ENCODE measurements around the gene BAZ1B. TPM values are rescaled to one million over a fixed set of nuclear protein-coding genes. Genes with fewer than 3 reads are reported as not detected.
"Not testable (repeated sequence)": the region's sequence is repeated elsewhere in the genome, so short reads cannot be mapped to it uniquely, and the experiment has no call there.

The BAZ1B gene
- polyA plus RNA-seq, 3 donors, result 70.2 to 77.8 (median 72.8) TPM

- DNase-seq, result not testable (repeated sequence)
Observed at GRCh38 chr7:73550093-73550492, 28.0 kb upstream of the BAZ1B start.

DNA sequence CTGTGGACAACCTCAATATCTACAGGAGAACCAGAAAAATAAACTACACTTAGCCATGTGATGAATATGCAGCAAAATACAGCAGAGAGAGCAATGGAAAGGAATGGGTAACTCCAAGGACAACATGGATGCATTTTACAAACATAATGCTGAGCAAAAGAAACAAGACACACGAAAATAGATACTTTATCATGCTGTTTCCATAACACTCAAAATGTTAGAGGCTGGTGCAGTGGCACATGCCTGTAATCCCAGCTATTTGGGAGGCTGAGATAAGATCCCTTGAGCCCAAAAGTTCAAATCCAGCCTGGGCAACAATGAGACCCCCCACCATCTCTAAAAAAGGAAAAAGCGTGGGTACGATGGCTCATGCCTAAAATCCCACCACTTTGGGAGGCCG is 27.1 kb upstream of the BAZ1B start:
- DNase-seq, result no peak

DNA sequence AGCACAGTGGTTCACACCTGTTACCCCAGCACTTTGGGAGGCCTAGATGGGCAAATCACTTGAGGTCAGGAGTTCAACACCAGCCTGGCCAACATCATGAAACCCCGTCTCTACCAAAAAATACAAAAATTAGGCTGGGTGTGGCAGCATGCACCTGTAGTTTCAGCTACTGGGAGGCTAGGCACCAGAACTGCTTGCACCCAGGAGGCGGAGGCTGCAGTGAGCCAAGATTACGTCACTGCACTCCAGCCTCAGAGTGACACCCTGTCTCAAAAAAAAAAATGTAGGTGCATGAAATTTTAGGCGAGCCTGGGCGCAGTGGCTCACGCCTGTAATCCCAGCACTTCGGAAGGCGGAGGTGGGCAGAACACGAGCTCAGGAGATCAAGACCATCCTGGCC is 25.7 kb upstream of the BAZ1B start:
- no peak for DNase-seq

DNA sequence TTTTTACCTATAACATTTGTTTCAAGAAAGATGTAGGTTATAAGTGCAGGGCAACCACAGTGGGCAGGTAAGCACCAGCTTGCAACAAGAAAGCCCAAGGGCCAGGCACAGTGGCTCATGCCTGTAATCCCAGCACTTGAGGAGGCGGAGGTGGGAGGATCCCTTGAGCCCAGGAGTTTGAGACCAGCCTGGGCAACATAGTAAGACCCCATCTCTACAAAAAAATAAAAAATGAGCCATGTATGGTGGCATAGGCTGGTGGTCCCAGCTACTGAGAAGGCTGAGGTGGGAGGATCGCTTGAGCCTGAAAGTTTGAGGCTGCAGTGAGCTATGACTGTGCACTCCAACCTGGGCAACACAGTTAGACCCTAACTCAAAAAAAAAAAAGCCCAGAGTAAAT is 22.6 kb upstream of the BAZ1B start:
- no peak for DNase-seq

DNA sequence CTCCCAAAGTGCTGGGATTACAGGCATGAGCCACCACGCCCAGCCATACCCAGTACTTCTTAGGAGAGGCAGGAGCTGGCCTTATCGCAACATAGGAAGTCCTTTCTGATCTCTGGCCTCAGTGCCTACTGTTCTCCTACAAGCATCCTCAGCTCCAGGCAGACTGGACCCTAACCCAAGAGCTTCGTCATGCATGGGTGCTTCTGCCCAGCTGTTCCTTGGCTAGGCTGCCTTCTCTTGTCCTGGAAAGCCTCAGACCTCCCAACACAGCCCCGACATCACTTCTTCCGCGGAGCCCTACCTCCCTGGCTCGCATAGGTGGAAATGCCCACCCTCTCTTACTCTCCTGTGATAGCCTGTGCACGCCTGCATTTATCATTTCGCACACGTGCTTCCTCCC is 19.6 kb upstream of the BAZ1B start:
- no peak for DNase-seq

DNA sequence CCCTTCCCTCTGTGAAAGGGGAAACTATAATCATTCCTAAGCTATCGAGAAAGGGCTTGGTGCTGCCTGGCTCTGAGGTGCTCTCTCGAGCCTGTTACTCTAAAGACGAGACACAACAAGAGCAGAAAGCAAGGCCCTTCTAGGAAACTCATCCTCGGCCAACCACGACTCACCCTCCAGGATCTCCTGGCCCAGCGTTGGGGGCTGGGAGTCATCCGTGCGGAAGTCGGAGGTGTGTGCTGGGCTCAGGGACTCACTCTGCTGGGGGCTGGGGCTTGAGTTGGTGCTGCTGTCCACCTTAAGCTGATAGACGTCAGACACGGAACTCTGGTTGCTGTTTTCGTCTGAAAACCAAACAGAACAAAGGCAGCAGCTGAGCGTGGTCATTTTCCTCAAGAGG is 17.6 kb upstream of the BAZ1B start:
- no peak for DNase-seq

- not testable (repeated sequence) for DNase-seq
Observed at GRCh38 chr7:73538510-73538909, 16.4 kb upstream of the BAZ1B start.

DNA sequence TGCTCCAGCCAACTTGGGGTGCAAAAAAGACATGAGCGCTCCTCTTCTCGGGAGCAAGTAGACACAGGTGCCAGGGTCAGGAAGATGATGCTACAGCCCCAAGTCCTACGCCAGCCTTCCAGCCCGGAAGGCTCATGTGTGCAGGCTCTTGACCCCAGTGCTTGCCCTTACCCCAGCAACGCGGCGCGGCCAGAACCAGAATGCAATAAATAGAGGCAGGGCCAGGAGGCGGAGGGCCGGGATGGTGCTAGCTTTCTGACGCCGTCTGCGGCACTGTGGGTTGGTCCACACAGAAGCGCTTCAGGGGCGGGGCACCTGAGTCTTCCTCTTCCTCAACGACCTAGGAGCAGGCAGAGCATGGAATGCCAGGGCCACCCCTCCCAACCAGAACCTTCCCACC is 15.0 kb upstream of the BAZ1B start:
- DNase-seq, result no peak

DNA sequence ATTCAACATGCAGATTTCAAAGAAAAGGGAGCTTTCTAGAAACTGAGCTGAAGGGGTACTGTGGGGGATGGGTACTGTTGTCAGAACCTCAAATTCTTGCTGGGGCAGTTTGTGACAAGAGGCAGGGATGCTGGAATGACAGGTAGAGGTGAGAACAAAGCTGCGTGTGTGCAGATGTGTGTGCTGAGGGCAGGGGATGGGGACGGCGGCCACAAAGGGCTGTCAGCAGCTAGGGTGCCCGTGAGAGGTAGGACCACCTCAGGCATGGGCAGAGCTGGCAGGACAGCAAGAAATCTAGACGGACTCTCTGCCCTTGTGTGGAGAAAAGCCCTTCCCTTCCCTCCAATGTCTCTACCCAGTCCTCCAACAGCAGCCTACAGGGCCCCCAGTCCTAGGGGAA is 14.4 kb upstream of the BAZ1B start:
- DNase-seq, result no peak

- DNase-seq, result not testable (repeated sequence)
Observed at GRCh38 chr7:73535918-73536317, 13.8 kb upstream of the BAZ1B start.

DNA sequence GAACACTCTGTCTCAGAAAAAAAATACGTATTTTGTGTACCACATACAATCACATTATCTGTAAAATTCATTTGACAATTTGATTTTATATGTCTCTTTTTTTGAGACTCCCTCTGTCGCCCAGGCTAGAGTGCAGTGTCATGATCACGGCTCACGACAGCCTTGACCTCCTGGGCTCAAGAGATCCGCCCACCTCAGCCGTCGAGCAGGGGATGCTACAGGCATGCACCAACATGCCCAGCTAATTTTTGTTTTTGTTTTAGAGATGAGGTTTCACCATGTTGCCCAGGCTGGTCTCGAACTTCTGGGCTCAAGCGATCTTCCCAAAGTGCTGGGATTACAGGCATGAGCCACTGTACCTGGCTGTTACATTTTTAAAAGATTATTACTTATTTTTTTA is 11.6 kb upstream of the BAZ1B start:
- no peak for DNase-seq

- DNase-seq, result no peak
Observed at GRCh38 chr7:73532224-73532623, 10.1 kb upstream of the BAZ1B start.

DNA sequence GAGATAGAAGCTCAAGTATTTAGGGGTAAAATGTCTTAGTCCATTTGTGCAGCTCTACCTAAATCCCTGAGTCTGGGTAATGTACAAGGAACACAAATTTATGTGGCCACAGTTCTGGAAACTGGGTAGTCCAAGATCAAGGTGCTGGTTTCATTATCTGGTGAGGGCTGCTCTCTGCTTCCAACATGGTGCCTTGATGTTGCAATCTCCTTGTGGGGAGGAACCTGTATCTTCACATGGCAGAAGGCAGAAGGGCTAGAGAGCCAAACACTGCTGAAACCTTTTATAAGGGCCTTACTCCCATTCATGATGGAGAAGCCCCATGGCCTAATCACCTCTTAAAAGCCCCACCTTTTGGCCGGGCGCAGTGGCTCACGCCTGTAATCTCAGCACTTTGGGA is 8.7 kb upstream of the BAZ1B start:
- DNase-seq, result no peak

DNA sequence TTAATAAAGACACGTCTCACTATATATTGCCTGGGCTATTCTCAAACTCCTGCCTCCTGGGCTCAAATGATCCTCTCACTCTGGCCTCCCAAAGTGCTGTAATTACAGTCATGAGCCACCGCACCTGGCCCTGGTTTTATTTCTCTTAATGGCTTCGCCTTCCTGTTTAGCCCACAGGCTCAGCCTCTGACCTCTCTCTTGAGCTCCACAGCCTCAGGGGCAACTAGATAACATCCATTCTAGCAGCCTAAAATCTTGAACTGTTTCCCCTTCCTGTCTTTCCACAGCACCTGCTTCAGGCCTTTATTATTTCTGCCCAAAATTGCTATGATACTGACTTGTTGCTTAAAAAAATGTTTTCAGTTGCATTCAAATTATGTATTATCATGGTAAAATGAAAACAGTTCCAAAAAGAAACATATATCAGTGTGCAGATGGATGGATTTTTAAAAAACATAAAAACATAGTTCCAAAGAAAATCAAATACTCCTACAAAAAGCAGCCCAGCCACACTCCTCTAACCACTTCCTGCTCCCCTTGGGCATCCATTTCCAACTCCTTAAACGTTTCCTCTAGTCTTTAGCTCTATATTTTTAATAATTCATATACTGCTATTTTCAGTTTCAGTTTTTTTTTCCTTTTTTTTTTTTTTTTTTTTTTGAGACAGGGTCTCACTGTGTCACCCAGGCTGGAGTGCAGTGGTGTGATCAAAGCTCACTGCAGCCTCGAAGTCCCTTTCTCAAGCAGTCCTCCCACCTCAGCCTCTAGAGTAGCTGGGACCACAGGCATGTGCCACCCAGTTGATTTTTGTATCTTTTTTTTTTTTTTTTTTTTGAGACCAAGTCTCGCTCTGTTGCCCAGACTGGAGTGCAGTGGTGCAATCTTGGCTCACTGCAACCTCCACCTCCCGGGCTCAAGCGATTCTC is 5.1 kb upstream of the BAZ1B start:
- no peak for DNase-seq

DNA sequence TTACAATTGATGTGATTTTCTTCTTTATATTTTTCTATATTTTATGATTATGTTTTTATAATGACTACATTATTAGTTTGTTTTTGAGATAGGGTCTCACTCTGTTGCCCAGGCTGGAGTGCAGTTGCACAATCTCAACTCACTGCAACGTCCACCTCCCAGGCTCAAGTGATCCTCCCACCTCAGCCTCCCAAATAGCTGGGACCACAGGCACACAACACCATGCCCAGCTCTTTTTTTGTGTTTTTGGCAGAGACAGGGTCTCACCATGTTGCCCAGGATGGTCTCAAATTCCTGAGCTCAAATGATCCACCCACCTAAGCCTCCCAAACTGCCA is 4.0 kb upstream of the BAZ1B start:
- DNase-seq, result not testable (repeated sequence)

- DNase-seq, result peak; percentile 23
Observed at GRCh38 chr7:73521636-73522104, 423 bp downstream of the BAZ1B start.

- peak; percentile 15 for DNase-seq
Observed at GRCh38 chr7:73520673-73521635, 1.1 kb downstream of the BAZ1B start.

DNA sequence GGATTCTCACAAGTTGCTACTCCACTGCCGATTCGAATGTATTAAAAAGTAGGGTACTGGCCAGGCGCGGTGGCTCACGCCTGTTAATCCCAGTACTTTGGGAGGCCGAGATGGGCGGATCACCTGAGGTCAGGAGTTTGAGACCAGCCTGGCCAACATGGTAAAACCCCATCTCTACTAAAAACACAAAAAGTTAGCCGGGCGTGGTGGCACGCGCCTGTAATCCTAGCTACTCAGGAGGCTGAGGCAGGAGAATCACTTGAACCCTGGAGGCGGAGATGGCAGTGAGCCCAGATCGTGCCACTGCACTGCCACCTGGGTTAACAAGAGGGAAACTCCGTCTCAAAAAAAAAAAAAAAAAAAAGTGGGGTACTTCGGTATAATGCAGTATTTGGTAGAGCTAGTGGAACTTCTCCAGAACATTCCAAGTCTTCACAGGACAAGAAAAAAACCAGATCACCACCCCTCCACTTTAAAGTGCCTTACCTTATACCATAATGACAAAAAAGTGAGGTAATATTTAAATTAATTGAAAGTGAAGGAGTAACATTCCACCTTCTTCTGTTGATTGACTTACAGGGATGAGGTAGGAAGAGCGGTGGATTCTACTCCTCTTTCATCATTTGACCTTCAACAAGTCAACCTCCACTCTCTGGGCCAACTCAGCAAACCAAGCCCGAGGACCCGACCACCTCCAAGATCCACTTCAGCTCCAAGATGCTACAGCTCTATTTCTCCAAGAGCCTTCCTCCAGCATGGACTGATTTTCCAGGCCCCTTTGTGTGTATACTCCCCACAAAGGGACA is 2.0 kb downstream of the BAZ1B start:
- DNase-seq, result no peak

DNA sequence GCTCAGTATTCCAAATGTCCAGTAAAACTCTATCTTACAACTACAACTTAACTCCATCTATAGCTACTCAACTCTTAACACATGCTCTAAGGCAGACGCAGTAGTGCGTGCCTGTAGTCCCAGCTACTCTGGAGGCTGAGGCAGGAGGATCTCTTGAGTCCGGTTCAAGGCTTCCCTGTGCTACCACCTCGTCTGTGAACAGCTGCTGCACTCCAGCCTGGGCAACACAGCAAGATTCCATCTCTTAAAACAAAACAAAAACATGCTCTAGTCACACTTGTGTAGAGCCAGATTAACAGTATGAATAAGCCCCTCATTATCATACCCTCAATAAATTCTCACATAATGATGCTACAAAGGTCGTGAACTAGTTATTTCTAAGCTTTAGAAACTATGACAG is 3.6 kb downstream of the BAZ1B start:
- DNase-seq, result no peak

DNA sequence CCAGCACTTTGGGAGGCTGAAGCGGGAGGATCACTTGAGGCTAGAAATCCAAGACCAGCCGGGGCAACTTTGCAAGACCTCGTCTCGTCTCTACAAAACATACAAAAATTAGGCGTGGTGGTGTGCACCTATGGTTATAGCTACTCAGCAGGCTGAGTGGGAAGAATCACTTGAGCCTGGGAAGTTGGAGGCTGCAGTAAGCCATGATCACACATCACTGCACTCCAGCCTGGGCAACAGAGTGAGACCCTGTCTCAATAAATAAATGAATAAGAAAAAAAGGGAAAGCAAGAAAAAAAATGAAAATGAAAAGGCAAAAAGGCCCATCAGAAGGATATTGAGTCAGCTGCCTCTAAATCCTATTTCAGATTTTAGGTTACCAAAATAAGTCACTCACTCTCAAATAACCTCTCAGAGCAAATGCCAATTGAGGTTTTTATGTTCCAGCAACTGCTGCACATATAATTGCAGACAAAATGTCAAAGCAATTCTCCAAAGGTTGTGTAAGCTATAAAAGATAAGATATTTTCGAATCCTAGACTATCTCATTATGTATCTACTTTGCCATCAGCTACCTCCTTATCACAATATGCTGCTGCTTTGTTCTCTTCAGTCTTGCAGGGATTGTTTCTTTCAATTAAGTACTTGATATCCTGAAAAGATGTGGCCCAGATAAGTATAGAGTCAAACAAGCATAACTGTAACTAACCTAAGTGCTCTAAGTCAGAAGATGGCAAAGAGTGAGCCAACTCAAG is 4.7 kb downstream of the BAZ1B start:
- DNase-seq, result no peak

DNA sequence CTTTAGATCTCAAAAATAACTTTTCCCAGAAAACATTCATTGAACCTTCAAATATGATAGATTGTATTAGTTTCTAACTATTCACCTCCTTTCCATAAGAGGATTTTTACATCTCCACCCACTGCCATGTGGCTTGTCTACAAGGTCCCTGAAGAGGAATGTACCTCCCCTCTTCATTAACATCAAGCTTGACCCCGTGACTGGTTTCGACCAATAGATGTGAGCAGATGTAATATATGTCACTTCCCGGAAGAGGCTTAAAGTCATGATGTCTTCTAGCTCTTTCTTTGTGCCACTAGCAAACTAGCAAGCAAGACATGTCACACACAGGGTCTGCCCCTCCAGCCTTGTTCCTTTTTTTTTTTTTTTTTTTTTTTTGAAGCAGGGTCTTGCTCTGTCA is 6.9 kb downstream of the BAZ1B start:
- no peak for DNase-seq

All from renal pelvis (tissue), 4 donors.